Parathyroid adenoma (tissue), 2 donors: Measurements from ENCODE around the gene PRELID2.

ENCODE experiments used
- H2AFZ ChIP-seq: fragments of 300-600 bp; sonication (generic); one replicate; pipeline ENCODE4 v1.7.0; 2017; ENCODE audit warnings: antibody characterized with exemption, mild to moderate bottlenecking
- H3K27ac ChIP-seq: fragments of 300-600 bp; sonication (generic); one replicate; pipeline ENCODE4 v1.7.0; 2017
- H3K27me3 ChIP-seq: fragments of 300-600 bp; sonication (generic); one replicate; pipeline ENCODE4 v1.7.0; 2017; ENCODE audit warnings: low read length; ENCODE audit not compliant: control insufficient read depth, insufficient read depth
- H3K36me3 ChIP-seq: fragments of 300-600 bp; sonication (generic); one replicate; pipeline ENCODE4 v1.7.0; 2017; ENCODE audit warnings: low read length; ENCODE audit not compliant: control insufficient read depth, insufficient read depth
- H3K4me1 ChIP-seq: fragments of 300-600 bp; sonication (generic); one replicate; pipeline ENCODE4 v1.7.0; 2017; ENCODE audit warnings: control low read depth
- H3K4me2 ChIP-seq: fragments of 300-600 bp; sonication (generic); one replicate; pipeline ENCODE4 v1.7.0; 2017; ENCODE audit warnings: low read length
- H3K4me3 ChIP-seq: fragments of 300-600 bp; sonication (generic); one replicate; pipeline ENCODE4 v1.7.0; 2017; ENCODE audit warnings: low read depth, low read length
- H3K79me2 ChIP-seq: fragments of 300-600 bp; sonication (generic); one replicate; pipeline ENCODE4 v1.7.0; 2017; ENCODE audit warnings: control low read depth
- H3K9ac ChIP-seq: fragments of 300-600 bp; sonication (generic); one replicate; pipeline ENCODE4 v1.7.0; 2017; ENCODE audit warnings: mild to moderate bottlenecking
- H3K9me3 ChIP-seq: fragments of 300-600 bp; sonication (generic); one replicate; pipeline ENCODE4 v1.7.0; 2017; ENCODE audit warnings: low read length; ENCODE audit not compliant: control insufficient read depth
- TF ChIP-seq, protein P1 (sequence below): fragments of 300-600 bp; sonication (generic); IDR thresholded peaks from one replicate; pipeline ENCODE4 v1.7.0; 2017; ENCODE audit warnings: antibody characterized with exemption, mild to moderate bottlenecking
- donor health status: primary hyperparathyroidism.

Gene PRELID2

GRCh38 chr5:145768863-145769262 lies 66.3 kb downstream of the PRELID2 start:
- Histone ChIP-seq H3K4me3 (no peak overlapping the region), H3K27me3 (no peaks in the 10 kb centered on the region), H3K4me1 (no peaks in the 10 kb centered on the region), H3K27ac (no peak overlapping the region), H3K4me2 (no peak overlapping the region), H2AFZ (no peak overlapping the region), H3K9ac (no peak overlapping the region), H3K9me3 (no peaks in the 10 kb centered on the region), H3K79me2 (no peaks in the 10 kb centered on the region), H3K36me3 (no peaks in the 10 kb centered on the region)
- TF ChIP-seq, protein P1, sequence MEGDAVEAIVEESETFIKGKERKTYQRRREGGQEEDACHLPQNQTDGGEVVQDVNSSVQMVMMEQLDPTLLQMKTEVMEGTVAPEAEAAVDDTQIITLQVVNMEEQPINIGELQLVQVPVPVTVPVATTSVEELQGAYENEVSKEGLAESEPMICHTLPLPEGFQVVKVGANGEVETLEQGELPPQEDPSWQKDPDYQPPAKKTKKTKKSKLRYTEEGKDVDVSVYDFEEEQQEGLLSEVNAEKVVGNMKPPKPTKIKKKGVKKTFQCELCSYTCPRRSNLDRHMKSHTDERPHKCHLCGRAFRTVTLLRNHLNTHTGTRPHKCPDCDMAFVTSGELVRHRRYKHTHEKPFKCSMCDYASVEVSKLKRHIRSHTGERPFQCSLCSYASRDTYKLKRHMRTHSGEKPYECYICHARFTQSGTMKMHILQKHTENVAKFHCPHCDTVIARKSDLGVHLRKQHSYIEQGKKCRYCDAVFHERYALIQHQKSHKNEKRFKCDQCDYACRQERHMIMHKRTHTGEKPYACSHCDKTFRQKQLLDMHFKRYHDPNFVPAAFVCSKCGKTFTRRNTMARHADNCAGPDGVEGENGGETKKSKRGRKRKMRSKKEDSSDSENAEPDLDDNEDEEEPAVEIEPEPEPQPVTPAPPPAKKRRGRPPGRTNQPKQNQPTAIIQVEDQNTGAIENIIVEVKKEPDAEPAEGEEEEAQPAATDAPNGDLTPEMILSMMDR: no peak

DNA sequence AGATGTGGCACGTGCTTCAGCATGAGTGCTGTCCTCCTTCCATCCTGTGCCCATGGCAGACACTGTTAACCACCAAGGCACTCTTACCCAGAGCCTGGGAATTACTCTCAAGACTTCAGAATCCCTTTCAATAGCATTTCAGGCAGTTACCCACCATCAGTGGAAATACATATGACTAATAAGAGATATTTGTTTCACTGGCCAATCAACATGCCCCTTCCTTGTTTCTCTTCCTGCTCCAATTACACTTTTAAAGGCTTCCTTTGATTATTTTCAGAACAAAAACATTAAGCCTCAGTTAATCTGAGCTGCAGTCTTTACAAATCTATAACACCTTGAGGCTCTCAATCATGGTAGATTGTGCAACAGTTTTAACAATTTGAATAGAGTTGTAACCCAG lies 70.8 kb downstream of the PRELID2 start:
- H3K4me3 ChIP-seq: no peak overlapping the region
- H3K27ac ChIP-seq: no peak overlapping the region
- TF ChIP-seq, protein P1: no peak
- no peaks in the 10 kb centered on the region for H3K27me3 ChIP-seq
- no peaks in the 10 kb centered on the region for H3K9me3 ChIP-seq
- no peaks in the 10 kb centered on the region for H3K36me3 ChIP-seq
- H2AFZ ChIP-seq: no peak overlapping the region
- no peaks in the 10 kb centered on the region for H3K79me2 ChIP-seq
- no peak overlapping the region for H3K9ac ChIP-seq
- no peak overlapping the region for H3K4me2 ChIP-seq
- no peaks in the 10 kb centered on the region for H3K4me1 ChIP-seq

DNA sequence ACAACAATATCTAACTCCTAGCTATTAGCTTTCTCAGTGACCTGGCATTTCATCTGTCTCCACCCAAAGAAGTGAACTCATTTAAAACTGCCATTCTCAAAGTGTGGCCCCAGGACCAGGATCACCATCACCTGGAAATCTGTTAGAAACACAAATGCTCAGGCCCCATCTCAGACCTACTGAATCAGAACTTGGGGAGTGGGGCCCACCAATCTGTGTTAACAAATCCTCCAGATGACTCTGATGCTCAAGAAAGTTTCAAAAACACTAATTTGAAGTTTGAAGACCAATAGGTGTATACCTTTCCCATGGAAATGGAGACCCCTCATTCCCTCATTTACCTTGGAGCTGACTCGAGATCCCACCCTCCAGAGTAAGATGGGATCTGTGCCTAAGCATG lies 72.3 kb downstream of the PRELID2 start:
- Histone ChIP-seq H3K36me3 (no peaks in the 10 kb centered on the region), H3K9me3 (no peaks in the 10 kb centered on the region), H3K27me3 (no peaks in the 10 kb centered on the region), H2AFZ (no peak overlapping the region), H3K27ac (no peak overlapping the region), H3K9ac (no peak overlapping the region), H3K4me1 (no peaks in the 10 kb centered on the region), H3K79me2 (no peaks in the 10 kb centered on the region), H3K4me2 (no peak overlapping the region), H3K4me3 (no peak overlapping the region)
- TF ChIP-seq, protein P1: no peak

- H3K4me3 ChIP-seq: no peak overlapping the region
- TF ChIP-seq, protein P1: no peak
- H3K9ac ChIP-seq: no peak overlapping the region
- no peaks in the 10 kb centered on the region for H3K9me3 ChIP-seq
- no peaks in the 10 kb centered on the region for H3K27me3 ChIP-seq
- no peak overlapping the region for H2AFZ ChIP-seq
- no peak overlapping the region for H3K27ac ChIP-seq
- no peak overlapping the region for H3K4me2 ChIP-seq
- no peaks in the 10 kb centered on the region for H3K36me3 ChIP-seq
- no peaks in the 10 kb centered on the region for H3K79me2 ChIP-seq
- H3K4me1 ChIP-seq: no peaks in the 10 kb centered on the region
These were observed 73.9 kb downstream of the PRELID2 start for GRCh38 chr5:145761254-145761653.

DNA sequence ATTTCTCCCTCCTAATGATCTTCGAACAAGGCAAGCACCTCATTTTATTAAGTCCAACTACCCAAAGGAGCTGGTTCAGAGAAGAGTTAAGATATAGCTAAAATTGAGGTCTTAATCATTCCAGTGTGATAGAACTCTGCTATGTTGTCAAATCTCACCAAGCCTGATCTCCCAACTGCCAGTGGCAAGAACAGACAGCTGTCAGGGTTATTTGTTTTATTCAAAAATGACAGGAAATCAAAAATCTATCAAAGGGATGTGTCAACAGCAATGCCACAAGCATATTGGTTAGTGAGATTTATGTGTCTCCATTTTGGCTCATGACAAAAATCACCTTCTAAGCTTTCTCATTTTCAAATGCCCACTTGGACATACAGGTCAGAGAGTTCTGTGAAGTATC lies 74.5 kb downstream of the PRELID2 start:
- Histone ChIP-seq H2AFZ (no peak overlapping the region), H3K4me1 (no peaks in the 10 kb centered on the region), H3K9me3 (no peaks in the 10 kb centered on the region), H3K4me3 (no peak overlapping the region), H3K27me3 (no peaks in the 10 kb centered on the region), H3K79me2 (no peaks in the 10 kb centered on the region), H3K4me2 (no peak overlapping the region), H3K9ac (no peak overlapping the region), H3K36me3 (no peaks in the 10 kb centered on the region), H3K27ac (no peak overlapping the region)
- TF ChIP-seq, protein P1: no peak
